ENCODE results near the gene PROM2. TPM values are rescaled to one million over a fixed set of nuclear protein-coding genes. Genes with fewer than 3 reads are reported as not detected.

The PROM2 gene
- total RNA-seq, 1 donor from 2014 or later, result 1.2 TPM

GRCh38 chr2:95320986-95321767, 46.9 kb downstream of the PROM2 start:
- no peak for DNase-seq

DNA sequence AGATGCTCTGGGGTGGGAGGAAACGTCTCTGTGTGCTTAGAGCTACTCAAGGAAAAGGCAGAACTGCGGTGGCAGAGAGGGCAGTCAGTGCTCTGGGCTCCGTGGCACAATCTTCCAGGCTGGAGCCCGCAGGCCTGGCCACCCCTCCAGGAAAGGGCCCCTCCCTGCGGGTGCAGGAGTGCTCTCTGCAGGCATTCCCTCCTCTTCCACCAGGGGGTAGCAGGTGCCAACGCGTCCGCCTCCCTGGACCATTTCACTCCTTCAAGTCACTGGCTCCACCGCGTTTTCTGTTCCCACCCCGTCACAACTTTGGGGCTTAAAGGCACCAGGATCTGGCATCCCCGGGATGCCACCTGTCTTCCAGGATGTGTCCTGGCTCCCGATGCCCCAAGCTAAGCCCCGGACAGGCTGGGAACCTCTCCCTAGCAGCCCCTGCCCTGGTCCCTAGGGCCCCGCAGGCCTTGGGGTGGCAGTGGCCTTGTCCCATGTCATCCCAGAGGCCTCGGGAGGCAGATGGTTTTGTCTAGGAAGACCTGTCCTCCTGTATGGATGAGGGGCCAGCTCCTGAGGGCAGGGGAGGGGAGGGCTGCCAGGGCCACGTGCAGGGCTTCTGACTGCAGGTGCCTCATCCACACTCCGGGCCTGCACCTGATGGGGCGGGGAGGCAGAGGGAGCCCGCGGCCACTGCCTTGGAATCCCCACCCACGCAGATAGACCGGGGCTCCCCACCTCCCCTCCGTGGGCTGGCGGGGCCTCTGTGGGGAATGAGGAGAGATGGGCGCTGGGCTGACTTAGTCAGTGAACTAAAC, 49.3 kb downstream of the PROM2 start:
- DNase-seq, result no peak

GRCh38 chr2:95325026-95325425, 50.8 kb downstream of the PROM2 start:
- no peak for DNase-seq

- no peak for DNase-seq
Measured at GRCh38 chr2:95325590-95326432, 51.6 kb downstream of the PROM2 start.

DNA sequence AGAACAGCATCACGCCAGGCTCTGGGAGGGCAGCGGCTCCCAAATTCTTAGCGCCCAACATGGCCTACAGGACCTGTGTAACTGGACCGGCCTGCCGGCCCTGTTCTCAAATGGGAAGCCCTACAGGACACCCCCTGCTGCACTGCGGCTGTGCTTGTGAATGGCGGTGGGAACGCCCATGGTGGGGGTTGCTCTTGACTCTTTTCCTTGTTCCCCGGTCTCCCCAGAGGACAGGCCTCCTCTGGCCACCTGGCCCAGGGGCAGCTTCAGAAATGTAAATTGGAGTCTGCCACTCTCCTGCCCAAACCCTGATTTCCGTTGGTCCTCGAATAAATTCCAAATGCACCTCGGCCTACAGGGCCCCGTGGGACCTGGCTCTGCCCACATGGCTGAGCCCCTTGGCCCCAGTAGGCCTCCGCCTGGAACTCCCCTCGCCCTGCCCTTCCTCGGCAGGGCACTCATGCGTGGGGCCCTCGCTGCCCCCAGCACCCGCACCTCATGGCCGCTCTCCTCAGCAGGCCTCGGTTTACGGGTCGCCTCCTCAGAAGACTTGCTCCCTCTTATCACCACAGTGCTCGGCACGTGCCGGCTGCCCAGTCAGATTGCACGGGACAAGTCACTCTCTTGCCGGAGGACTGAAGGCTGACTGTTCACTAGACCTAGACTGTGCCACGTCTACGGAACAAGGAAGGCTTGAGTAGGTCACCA, 52.3 kb downstream of the PROM2 start:
- DNase-seq, result no peak

DNA sequence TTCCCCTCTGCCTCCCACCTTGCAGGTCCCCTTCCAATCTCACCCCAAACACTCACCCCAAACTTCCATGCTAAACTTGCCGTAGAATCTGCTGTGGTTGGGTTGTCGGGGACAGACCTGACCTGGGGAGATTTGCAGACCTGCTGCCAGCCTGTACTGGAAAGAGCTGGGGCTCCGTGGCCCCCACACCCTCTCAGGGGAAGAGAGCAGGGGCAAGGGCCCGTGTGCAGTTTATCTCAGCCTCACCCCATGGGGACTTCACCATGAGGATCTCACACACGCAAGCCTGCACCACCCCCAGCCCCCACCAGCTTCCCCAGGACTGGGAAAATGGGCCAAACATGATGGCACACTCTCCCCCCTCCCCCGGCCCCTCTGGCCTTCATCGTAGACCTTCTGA, 53.6 kb downstream of the PROM2 start:
- no peak for DNase-seq

GRCh38 chr2:95328358-95329125, 54.3 kb downstream of the PROM2 start:
- no peak for DNase-seq

- DNase-seq, result no peak
Measured at GRCh38 chr2:95329401-95329800, 55.2 kb downstream of the PROM2 start.

DNA sequence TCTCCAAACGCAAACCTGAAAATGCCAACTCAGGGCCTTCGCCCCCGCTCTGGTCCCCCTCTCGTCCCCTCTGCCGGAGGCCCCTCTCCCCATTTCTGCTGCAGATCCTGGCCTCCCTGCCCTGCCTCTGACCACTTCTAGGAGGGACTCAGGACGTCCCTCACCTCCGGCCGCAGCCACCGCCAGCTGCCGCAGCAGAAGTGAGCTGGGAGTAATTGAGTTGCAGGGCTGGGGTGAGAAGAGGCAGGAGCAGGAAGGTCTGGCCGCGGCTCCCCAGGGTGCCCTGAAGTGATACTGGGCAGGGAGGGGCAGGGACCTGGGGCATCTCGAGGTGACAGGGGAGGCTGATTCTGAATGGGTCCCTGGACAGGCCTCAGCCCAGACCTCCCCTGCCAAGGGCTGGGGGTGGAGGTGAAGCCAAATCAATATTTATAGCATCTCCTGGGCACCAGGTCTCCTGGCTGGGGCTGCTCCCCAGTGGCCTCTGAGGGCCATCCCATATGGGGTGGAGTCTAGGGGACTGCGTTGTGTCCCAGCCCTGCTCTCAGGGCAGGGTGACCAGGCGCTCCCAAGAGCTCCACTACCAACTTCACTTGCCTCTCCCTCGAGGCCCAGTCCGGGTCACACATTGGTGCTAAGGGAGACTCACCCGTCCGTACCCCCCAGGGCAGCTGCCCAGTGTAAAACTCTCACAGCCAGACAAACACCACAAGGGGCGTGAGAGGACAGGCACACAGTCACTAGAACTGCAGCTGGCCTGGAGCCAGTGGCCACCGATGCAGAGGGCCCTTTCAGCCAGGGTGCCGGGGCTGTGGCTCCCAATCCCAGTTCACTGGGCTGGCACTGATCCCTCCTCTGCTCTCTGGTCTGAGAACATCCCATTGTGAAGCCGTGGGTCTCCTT, 55.9 kb downstream of the PROM2 start:
- no peak for DNase-seq

- no peak for DNase-seq
Measured at GRCh38 chr2:95330794-95331338, 56.6 kb downstream of the PROM2 start.

DNA sequence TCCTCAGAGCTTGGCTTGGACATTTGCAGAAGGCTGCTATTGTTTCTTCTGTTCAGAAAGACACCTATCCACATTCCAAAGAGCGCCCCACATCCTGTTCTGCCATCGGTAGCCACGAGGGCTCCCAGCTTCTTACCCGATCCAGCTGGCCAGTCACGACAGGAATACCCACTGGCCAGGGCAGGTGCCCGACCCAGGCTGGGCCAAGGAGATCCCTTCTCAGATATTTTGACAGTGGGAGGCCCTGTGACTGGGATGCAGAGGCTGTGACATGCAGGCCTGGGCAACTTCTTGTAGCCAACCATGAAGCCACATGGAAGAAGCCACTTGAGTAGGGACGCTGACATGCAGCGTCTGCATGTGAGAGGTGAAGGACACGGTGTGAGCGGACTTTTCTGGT, 57.4 kb downstream of the PROM2 start:
- DNase-seq, result no peak

- no peak for DNase-seq
Measured at GRCh38 chr2:95332036-95332435, 57.8 kb downstream of the PROM2 start.

GRCh38 chr2:95333056-95333455, 58.8 kb downstream of the PROM2 start:
- DNase-seq, result no peak

DNA sequence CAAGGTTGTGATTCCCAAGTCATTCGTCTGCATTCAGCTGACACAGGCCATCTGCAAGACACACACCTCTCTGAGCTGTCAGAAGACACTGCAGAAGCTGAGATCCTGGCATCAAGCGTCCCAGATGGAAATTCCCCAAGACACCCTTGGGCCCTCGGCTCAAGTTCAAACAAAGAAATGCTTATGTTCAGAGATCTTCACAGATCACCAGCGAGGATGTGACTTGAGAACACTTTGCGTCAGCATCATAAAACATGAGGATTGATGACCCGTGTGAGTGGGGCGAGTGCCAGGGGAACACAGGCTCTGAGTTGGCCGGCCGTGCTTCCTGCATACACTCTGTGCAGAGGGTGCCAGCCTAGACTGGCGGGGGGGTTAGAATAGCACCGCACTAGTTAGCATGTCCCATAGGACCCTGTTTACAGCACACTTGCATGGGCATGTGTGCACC, 59.7 kb downstream of the PROM2 start:
- DNase-seq, result no peak

- DNase-seq, result no peak
Measured at GRCh38 chr2:95334916-95335641, 60.8 kb downstream of the PROM2 start.

DNA sequence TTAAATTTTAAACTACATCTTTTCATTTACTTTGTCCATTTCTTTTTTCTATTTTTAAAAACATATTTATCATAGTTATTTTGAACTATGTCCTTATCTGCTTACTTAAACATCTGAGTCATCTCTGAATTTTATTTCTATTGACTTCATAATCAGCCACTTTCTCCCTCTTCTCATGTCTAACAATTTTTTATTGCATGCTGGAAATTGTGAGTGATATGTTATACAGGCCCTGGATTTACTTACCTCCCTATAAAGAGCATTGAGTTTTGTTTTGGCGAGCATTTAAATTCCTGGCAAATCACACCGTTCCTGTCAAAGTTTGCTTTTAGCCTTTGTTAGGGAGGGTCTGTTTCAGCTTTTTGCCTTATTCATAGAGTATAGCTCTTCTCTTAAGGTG, 62.2 kb downstream of the PROM2 start:
- DNase-seq, result no peak

GRCh38 chr2:95337829-95338228, 63.6 kb downstream of the PROM2 start:
- DNase-seq, result no peak

Measured in occipital lobe (tissue), 2 donors.